HTR-8/SVneo (cell line): ENCODE results near the gene CERS6.
A peak's percentile ranks its signal among the peaks of the same experiment; 100 is the strongest.

Source experiments
- DNase-seq: peaks from one replicate; pipeline ENCODE4 v3.0.0; 2011; ENCODE audit warnings: low spot score, mixed read lengths; ENCODE audit not compliant: insufficient read length
- FAIRE-seq: peaks from 2 replicates; lab custom pipeline; 2011; peaks lifted over from hg19 to GRCh38; lab: Jason Lieb, UNC

The CERS6 gene

GRCh38 chr2:168802859-168803725 is 347.0 kb downstream of the CERS6 start:
- FAIRE-seq (no peak), DNase-seq (no peak)

GRCh38 chr2:168804214-168804613 is 348.1 kb downstream of the CERS6 start:
- DNase-seq (no peak), FAIRE-seq (no peak)

GRCh38 chr2:168805615-168806014 is 349.5 kb downstream of the CERS6 start:
- FAIRE-seq (no peak), DNase-seq (no peak)

GRCh38 chr2:168809537-168809936 is 353.5 kb downstream of the CERS6 start:
- no peak for DNase-seq
- FAIRE-seq: no peak

GRCh38 chr2:168810235-168810634 is 354.2 kb downstream of the CERS6 start:
- no peak for FAIRE-seq
- no peak for DNase-seq

- FAIRE-seq: no peak
- no peak for DNase-seq
Measured at GRCh38 chr2:168811696-168812095, 355.6 kb downstream of the CERS6 start.

- no peak for DNase-seq
- no peak for FAIRE-seq
Measured at GRCh38 chr2:168814046-168814445, 358.0 kb downstream of the CERS6 start.

GRCh38 chr2:168814939-168815907 is 359.2 kb downstream of the CERS6 start:
- FAIRE-seq: no peak
- no peak for DNase-seq

GRCh38 chr2:168816369-168816768 is 360.3 kb downstream of the CERS6 start:
- FAIRE-seq (no peak), DNase-seq (peak; percentile 20)

GRCh38 chr2:168819050-168819715 is 363.1 kb downstream of the CERS6 start:
- DNase-seq (no peak), FAIRE-seq (no peak)

- FAIRE-seq: no peak
Measured at GRCh38 chr2:168819829-168820489, 363.9 kb downstream of the CERS6 start.

GRCh38 chr2:168821577-168821976 is 365.5 kb downstream of the CERS6 start:
- FAIRE-seq: no peak
- DNase-seq: no peak

More at GRCh38 chr2:168819829-168820489, 363.9 kb downstream of the CERS6 start:
- no peak for DNase-seq

GRCh38 chr2:168821992-168822391 is 365.9 kb downstream of the CERS6 start:
- FAIRE-seq (no peak), DNase-seq (no peak)
